GM12878 (cell line): ENCODE results near the gene TRAPPC12. TPM values are rescaled to one million over a fixed set of nuclear protein-coding genes. Genes with fewer than 3 reads are reported as not detected.
A peak's percentile ranks its signal among the peaks of the same experiment; 100 is the strongest.

ENCODE experiments used
- ATAC-seq: fragments of 200-7000 bp; cut with Tn5 transposase; 3 replicates; pipeline ENCODE4 v1.9.1; 2020; ENCODE audit warnings: mild to moderate bottlenecking, moderate library complexity
- BruUV-seq: library from RNA; stranded (reverse); fragments of 400-500 nt; replicated peaks from 2 replicates; lab custom pipeline; 2021; lab: Mats Ljungman, UMichigan
- CTCF ChIA-PET: fragments of 300-600 bp; sonication (Branson Sonifier 250); formaldehyde crosslinking; extraction: SDS; loops from one replicate; lab custom pipeline; 2021; ENCODE audit warnings: inconsistent platforms; lab: Yijun Ruan, JAX
- POLR2A ChIA-PET: fragments of 350-600 bp; formaldehyde crosslinking; extraction: SDS; loops from one replicate; lab custom pipeline; 2021; ENCODE audit warnings: inconsistent platforms; lab: Charles Lee
- RAD21 ChIA-PET: fragments of 300-600 bp; sonication (Branson Sonifier 250); formaldehyde crosslinking; loops from one replicate; lab custom pipeline; 2023; ENCODE audit warnings: antibody characterized with exemption; ENCODE audit not compliant: unreplicated experiment; lab: Charles Lee
- SMC1A ChIA-PET: fragments of 300-600 bp; sonication (Branson Sonifier 250); formaldehyde crosslinking; loops from one replicate; lab custom pipeline; 2023; ENCODE audit not compliant: unreplicated experiment, uncharacterized antibody; lab: Charles Lee
- DNase-seq: peaks from one replicate; pipeline ENCODE4 v3.0.0-alpha.2; 2011; ENCODE audit warnings: low read depth, low spot score
- FAIRE-seq: peaks from 3 replicates; lab custom pipeline; 2011; peaks lifted over from hg19 to GRCh38; lab: Jason Lieb, UNC
- H2AFZ ChIP-seq: 2 replicates; pipeline ENCODE4 v1.6.0; 2011; ENCODE audit warnings: low read depth, low read length, control low read depth; ENCODE audit not compliant: control insufficient read depth
- H3K27ac ChIP-seq: 2 replicates; pipeline ENCODE4 v1.5.1; 2011; ENCODE audit warnings: control low read depth; ENCODE audit not compliant: control insufficient read depth, insufficient read depth
- H3K27me3 ChIP-seq, 2 experiments: replicated peaks in 1 of 2; 2 replicates each; pipeline versions ENCODE4 v1.6.0 to v1.6.1; 2011; ENCODE audit warnings: low read length in 1 of 2; ENCODE audit not compliant: control insufficient read depth in 2 of 2, insufficient read depth in 2 of 2
- H3K36me3 ChIP-seq, 2 experiments: 2 replicates each; pipeline ENCODE4 v1.5.1; 2011; ENCODE audit warnings: low read length in 1 of 2; ENCODE audit not compliant: control insufficient read depth in 2 of 2, insufficient read depth in 2 of 2
- H3K4me1 ChIP-seq: 2 replicates; pipeline ENCODE4 v1.6.1; 2011; ENCODE audit warnings: mild to moderate bottlenecking, low read length, moderate library complexity, mixed read lengths; ENCODE audit not compliant: control insufficient read depth, insufficient read depth
- H3K4me2 ChIP-seq: 2 replicates; pipeline ENCODE4 v1.6.0; 2011; ENCODE audit warnings: control low read depth; ENCODE audit not compliant: control insufficient read depth, insufficient read depth
- H3K4me3 ChIP-seq: fragments of 200-600 bp; sonication (generic); 2 replicates; pipeline ENCODE4 v1.5.1; 2016
- H3K79me2 ChIP-seq: 2 replicates; pipeline ENCODE4 v1.6.0; 2011; ENCODE audit warnings: low read length; ENCODE audit not compliant: control insufficient read depth, insufficient read depth
- H3K9ac ChIP-seq: 2 replicates; pipeline ENCODE4 v1.8.0; 2011; ENCODE audit warnings: low read length, control low read depth, mixed read lengths; ENCODE audit not compliant: control insufficient read depth, insufficient read depth
- H3K9me3 ChIP-seq: replicated peaks from 3 replicates; pipeline ENCODE4 v1.5.1; 2011; ENCODE audit warnings: mild to moderate bottlenecking, low read length; ENCODE audit not compliant: control insufficient read depth, insufficient read depth
- H4K20me1 ChIP-seq: 2 replicates; pipeline ENCODE4 v1.6.0; 2011; ENCODE audit not compliant: control insufficient read depth, insufficient read depth
- CBX5 ChIP-seq: sonication (generic); IDR thresholded peaks from 2 replicates; pipeline ENCODE4 v1.6.1; 2016; ENCODE audit warnings: low read depth, moderate library complexity, mild to moderate bottlenecking, inconsistent platforms
- MEF2A ChIP-seq: IDR thresholded peaks from 2 replicates; pipeline ENCODE4 v1.6.1; 2011; ENCODE audit warnings: low read depth, mild to moderate bottlenecking, low read length, moderate library complexity; ENCODE audit not compliant: insufficient read depth
- NFYA ChIP-seq: IDR thresholded peaks from 2 replicates; pipeline ENCODE4 v1.6.1; 2011; ENCODE audit warnings: low read depth, mild to moderate bottlenecking, low read length, improper control_type of control experiment, borderline replicate concordance
- WGBS: methylation state at CpG from one replicate; pipeline ENCODE4 v1.1.6; 2016; ENCODE audit warnings: low lambda C conversion rate; ENCODE audit not compliant: insufficient replicate concordance, insufficient coverage; ENCODE audit errors: missing lambda C conversion rate; 5-methylcytosine and 5-hydroxymethylcytosine counted together
- in situ Hi-C: fragments of 300-500 bp; cut with MboI; formaldehyde crosslinking; loops from 9 replicates; pipeline ENCODE4 v1.14.3; 2018; ENCODE audit warnings: mixed read lengths
- intact Hi-C: fragments of 100-400 bp; cut with micrococcal nuclease; formaldehyde crosslinking; loops from one replicate; pipeline ENCODE4 v1.14.2; 2022; ENCODE audit not compliant: unreplicated experiment
- polyA plus RNA-seq, 11 experiments: library from polyadenylated mRNA; depleted of rRNA in 4 of 11; unstranded in 6 of 11; stranded (reverse) in 5 of 11; fragments of >200 nt; fragmentation: Nextera tagmentation in 4 of 11; fragmentation: Illumina TruSeq in 1 of 11; extraction: Ambion mirVana in 4 of 11; extraction: Trizol in 1 of 11; gene quantifications; 1 replicate in 1 of 11; 2 replicates in 10 of 11; pipeline versions ENCODE4 v1.2.1 to v1.2.3, GENCODE V29; 2011 to 2016; ENCODE audit warnings: inconsistent platforms in 2 of 11, missing spikeins in 2 of 11, low read depth in 1 of 11
- total RNA-seq, 4 experiments: library from RNA; depleted of rRNA in 3 of 4; stranded (reverse); fragments of >200 nt in 3 of 4; fragmentation: Illumina TruSeq in 1 of 4; extraction: Trizol in 1 of 4; gene quantifications; 2 replicates each; pipeline versions ENCODE4 v1.2.1 to v1.2.3, GENCODE V29; 2013 to 2021
- TF ChIP-seq, protein P1 (sequence below): IDR thresholded peaks from 2 replicates; pipeline ENCODE4 v1.6.1; 2012; ENCODE audit warnings: low read depth, low read length, improper control_type of control experiment

The TRAPPC12 gene
- total and polyA plus RNA-seq, 10 of the 15 experiments (the other 5 are each of a cell fraction or from before 2014, with no cell fraction given), result 8.6 to 77.1 (median 37.4) TPM

DNA sequence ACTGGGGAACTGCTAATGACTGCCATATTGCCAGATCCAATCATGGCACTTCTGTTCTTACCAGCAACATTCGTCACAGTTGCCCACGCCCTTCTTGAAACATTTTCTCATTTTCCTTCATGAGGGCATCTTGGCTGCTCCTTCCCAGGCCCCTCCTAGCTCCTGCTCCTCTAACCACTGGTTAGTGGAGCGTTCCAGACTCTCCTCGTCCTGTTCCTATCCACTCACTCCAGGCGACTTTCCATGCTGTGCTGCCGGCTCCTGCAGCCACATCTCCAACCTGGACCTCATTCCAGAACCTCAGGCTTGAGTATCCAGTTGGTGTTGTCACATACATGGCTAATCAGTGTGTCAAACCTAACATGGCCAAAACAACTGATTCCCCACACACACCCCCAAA lies 141.1 kb downstream of the TRAPPC12 start:
- no peak overlapping the region for H3K27ac ChIP-seq
- H3K79me2 ChIP-seq, result peaks cover 3% of the 10 kb centered on the region
- DNase-seq (no peak), FAIRE-seq (no peak), ATAC-seq (no peak)
- WGBS, result 85% methylated on average over 6 of the region's 6 CpGs
- in situ Hi-C loops, result no loop called here
- no peaks in the 10 kb centered on the region for H3K27me3 ChIP-seq
- POLR2A ChIA-PET, result interaction anchor here (1.2 kb wide), 1 partner anchor 37 kb away, joined by 8 read pairs; the partner anchor contains the start of gene RNASEH1
- intact Hi-C loops, result no loop called here
- no peaks in the 10 kb centered on the region; the same call in 2 of the 3 replicates for H3K9me3 ChIP-seq
- peaks cover 6% of the 10 kb centered on the region for H3K4me1 ChIP-seq
- H3K36me3 ChIP-seq, result no peaks in the 10 kb centered on the region; a peak in 1 of 4 replicates
- no peaks in the 10 kb centered on the region for H4K20me1 ChIP-seq
- H3K4me3 ChIP-seq, result peak overlapping the region; percentile 69; the same call in 1 of the 2 replicates
- TF ChIP-seq CBX5 (no peak), MEF2A (no peak)
- no peak overlapping the region for H3K9ac ChIP-seq
- H3K4me2 ChIP-seq, result peak overlapping the region; percentile 79
- CTCF ChIA-PET, result interaction anchor here (1.6 kb wide), 1 partner anchor 11 kb away, joined by 4 read pairs; no protein-coding TSS in a partner anchor
- SMC1A ChIA-PET, result interaction anchor here (1.0 to 1.7 kb wide), 3 partner anchors 37 to 59 kb away, joined by 3 to 7 read pairs (median 3); partner anchors contain the start of gene RNASEH1
- no peak overlapping the region for H2AFZ ChIP-seq
- BruUV-seq, result no TSS peak
- RAD21 ChIA-PET, result interaction anchor here (0.8 kb wide), 1 partner anchor 38 kb away, joined by 5 read pairs; the partner anchor contains the start of gene RNASEH1

DNA sequence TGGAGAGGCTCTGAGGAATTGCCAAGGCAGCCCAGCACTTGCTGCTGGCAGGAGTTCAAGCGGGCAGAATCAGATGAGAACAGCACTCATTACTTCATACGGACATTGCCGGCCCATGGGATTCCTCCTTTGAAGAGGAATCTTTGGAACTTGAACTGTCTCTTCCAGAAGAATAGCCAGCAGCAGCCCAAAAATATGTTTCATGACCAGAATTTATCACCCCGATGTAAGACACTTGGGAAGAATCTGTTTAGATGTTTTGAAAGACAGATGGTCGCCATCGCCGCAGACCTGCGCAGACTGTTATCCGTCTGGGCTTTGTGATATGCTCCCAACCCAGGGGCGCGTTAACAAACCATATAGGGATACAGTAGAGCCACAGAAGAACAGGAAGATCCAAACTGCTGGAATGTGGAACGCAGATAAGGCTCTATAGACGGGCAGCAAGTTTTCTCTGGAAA lies 143.5 kb downstream of the TRAPPC12 start:
- DNase-seq (no peak), ATAC-seq (no peak), FAIRE-seq (no peak)
- in situ Hi-C loops (no loop called here), intact Hi-C loops (no loop called here)
- Histone ChIP-seq H3K9ac (no peak overlapping the region), H4K20me1 (no peaks in the 10 kb centered on the region), H3K4me1 (peaks cover 6% of the 10 kb centered on the region), H2AFZ (no peak overlapping the region), H3K4me3 (no peak overlapping the region), H3K36me3 (no peaks in the 10 kb centered on the region), H3K27me3 (no peaks in the 10 kb centered on the region), H3K79me2 (peaks cover 3% of the 10 kb centered on the region), H3K4me2 (no peak overlapping the region), H3K27ac (no peak overlapping the region), H3K9me3 (no peaks in the 10 kb centered on the region)
- no TSS peak for BruUV-seq
- WGBS, result 88% methylated on average over 13 of the region's 13 CpGs
- no peak for TF ChIP-seq NFYA
- TF ChIP-seq, protein P1, sequence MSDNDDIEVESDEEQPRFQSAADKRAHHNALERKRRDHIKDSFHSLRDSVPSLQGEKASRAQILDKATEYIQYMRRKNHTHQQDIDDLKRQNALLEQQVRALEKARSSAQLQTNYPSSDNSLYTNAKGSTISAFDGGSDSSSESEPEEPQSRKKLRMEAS, result no peak
- RAD21 ChIA-PET, result no interaction called here
- CTCF ChIA-PET, result no interaction called here
- SMC1A ChIA-PET, result no interaction called here
- POLR2A ChIA-PET, result no interaction called here
